Karpas-422 (cell line): ENCODE results near the gene ASTN2. TPM values are rescaled to one million over a fixed set of nuclear protein-coding genes. Genes with fewer than 3 reads are reported as not detected.

Experiments used
- DNase-seq: peaks from one replicate; pipeline ENCODE4 v3.0.0-alpha.2; 2015
- H2AFZ ChIP-seq: fragments of 200-600 bp; sonication (generic); 2 replicates; pipeline ENCODE4 v1.6.1; 2014; ENCODE audit warnings: antibody characterized with exemption, low read length, mixed read lengths
- H3K27ac ChIP-seq: fragments of 200-600 bp; sonication (generic); 2 replicates; pipeline ENCODE4 v1.5.1; 2014; ENCODE audit warnings: mild to moderate bottlenecking, low read length, moderate library complexity
- H3K27me3 ChIP-seq: fragments of 200-600 bp; sonication (generic); 2 replicates; pipeline ENCODE4 v1.6.1; 2014; ENCODE audit warnings: low read length, mixed read lengths
- H3K36me3 ChIP-seq: fragments of 200-600 bp; sonication (generic); 2 replicates; pipeline ENCODE4 v1.6.1; 2014; ENCODE audit warnings: low read length, mixed read lengths; ENCODE audit not compliant: insufficient read depth
- H3K4me1 ChIP-seq: fragments of 200-600 bp; sonication (generic); 2 replicates; pipeline ENCODE4 v1.6.1; 2014; ENCODE audit warnings: mild to moderate bottlenecking, low read length, mixed read lengths
- H3K4me2 ChIP-seq: fragments of 200-600 bp; sonication (generic); 2 replicates; pipeline ENCODE4 v1.6.1; 2014; ENCODE audit warnings: low read length, low read depth, mild to moderate bottlenecking; ENCODE audit not compliant: poor library complexity, severe bottlenecking
- H3K4me3 ChIP-seq: fragments of 200-600 bp; sonication (generic); 2 replicates; pipeline ENCODE4 v1.5.1; 2014; ENCODE audit warnings: mild to moderate bottlenecking, antibody characterized with exemption, low read length, mixed read lengths
- H3K79me2 ChIP-seq: fragments of 200-600 bp; sonication (generic); 2 replicates; pipeline ENCODE4 v1.6.1; 2014; ENCODE audit warnings: mild to moderate bottlenecking, low read length, mixed read lengths
- H3K9ac ChIP-seq: fragments of 200-600 bp; sonication (generic); 2 replicates; pipeline ENCODE4 v1.6.0; 2014; ENCODE audit warnings: low read length
- H3K9me2 ChIP-seq: fragments of 200-600 bp; sonication (generic), shearing (Covaris generic); replicated peaks from 2 replicates; pipeline ENCODE4 v1.6.0; 2014; ENCODE audit warnings: mild to moderate bottlenecking, low read length, moderate library complexity; ENCODE audit not compliant: insufficient read depth
- H3K9me3 ChIP-seq: fragments of 300-700, 200-600 bp; sonication (generic); 2 replicates; pipeline ENCODE4 v1.6.1; 2014; ENCODE audit warnings: low read length, mixed read lengths
- H4K20me1 ChIP-seq: fragments of 200-600 bp; sonication (generic); 2 replicates; pipeline ENCODE4 v1.6.1; 2014; ENCODE audit warnings: mild to moderate bottlenecking, antibody characterized with exemption, low read length, low read depth; ENCODE audit not compliant: insufficient read depth
- total RNA-seq: library from RNA; depleted of rRNA; stranded (reverse); fragments of >200 nt; shearing (Covaris generic); gene quantifications from 2 replicates; pipeline ENCODE4 v1.2.3, GENCODE V29; 2014; ENCODE audit warnings: low replicate concordance

The ASTN2 gene
- total RNA-seq, 1 experiment from 2014 or later, result 5.3 TPM

DNA sequence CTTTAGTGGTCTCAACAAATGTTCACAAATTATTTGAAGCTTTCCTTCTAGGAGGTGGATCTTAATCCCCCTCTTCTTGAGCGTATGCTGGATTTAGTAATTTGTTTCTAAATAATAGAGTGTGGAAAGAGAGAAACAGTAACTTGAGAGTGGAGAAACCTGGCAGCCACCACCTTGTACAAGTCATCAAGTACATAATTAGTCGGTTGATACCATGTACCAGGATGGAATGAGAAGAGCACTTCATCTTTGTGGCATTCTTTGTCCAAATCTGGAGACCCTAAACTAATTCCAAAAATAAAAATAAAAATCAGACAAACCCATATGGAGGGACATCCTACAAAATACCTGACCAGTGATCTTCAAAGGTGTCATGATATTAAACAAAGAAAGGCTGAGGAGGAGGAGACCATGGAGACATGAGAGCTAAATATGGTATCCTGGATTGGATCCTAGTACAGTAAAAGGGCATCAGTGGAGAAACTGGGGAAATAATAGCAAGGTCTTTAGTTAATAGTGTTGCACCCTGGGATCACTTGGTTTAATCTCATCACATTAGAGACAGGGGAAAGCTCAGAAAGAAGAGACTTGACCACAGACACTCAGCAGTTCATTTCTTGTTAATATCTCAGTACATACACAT lies 147.9 kb downstream of the ASTN2 start:
- Histone ChIP-seq H2AFZ (no peak overlapping the region), H3K4me1 (peaks cover 19% of the 10 kb centered on the region), H4K20me1 (no peaks in the 10 kb centered on the region), H3K9me3 (no peaks in the 10 kb centered on the region), H3K9me2 (no peaks in the 10 kb centered on the region), H3K27me3 (no peaks in the 10 kb centered on the region), H3K79me2 (no peaks in the 10 kb centered on the region), H3K27ac (no peak overlapping the region), H3K4me2 (no peak overlapping the region), H3K9ac (no peak overlapping the region), H3K4me3 (no peak overlapping the region), H3K36me3 (no peaks in the 10 kb centered on the region)
- no peak for DNase-seq

DNA sequence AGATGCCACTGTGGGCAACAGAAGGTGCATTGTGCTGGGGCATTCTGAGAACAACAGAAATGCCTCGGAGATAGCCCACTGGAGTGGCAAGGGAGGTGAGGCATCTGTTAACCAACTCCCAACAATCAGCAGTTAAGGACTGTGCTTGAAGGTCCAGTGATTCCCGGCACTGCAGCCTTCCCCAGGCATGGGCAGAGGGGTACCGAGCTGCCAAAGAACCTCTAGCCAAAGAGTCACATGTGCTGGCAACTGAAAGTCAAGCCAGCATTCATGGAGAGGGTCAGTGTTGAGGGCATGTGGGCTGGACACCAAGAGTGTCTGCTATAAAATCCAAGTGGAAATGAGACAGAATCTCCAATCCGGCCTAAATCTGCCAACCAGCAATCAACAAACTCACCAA lies 149.6 kb downstream of the ASTN2 start:
- Histone ChIP-seq H3K36me3 (no peaks in the 10 kb centered on the region), H2AFZ (no peak overlapping the region)
- no peak for DNase-seq

DNA sequence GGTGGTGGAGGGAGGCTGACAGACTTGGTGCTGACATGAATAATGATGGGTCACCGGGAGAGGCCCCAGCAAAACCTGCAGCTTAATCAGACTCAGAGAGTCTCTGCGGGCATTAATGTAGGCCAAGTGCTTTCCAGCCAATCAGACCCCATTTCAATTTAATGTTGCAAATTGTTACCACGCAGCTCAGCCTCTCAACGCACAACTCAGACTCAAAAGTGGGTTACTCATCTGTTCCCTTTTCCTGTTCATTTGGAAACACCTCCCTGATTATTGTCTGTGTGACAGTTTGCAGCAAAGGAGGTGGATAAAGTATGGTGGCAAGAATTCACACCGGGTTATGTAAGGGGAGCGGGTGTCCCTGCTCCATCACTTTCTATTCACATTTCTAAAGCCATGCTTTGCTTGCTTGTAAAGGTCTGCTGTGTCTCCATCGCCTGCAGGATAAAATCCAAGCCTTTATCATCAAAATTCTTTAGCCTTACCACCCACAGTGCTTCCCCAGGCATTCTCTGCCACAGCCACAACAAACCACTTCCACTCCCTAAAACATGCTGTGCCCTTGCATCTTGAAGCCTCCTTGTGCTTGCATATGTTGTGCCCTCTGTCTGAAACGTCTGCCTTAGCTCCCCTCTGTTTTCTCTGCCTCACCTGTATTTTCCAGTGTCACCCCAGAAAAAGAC lies 156.5 kb downstream of the ASTN2 start:
- Histone ChIP-seq H3K27me3 (no peaks in the 10 kb centered on the region), H3K27ac (peak overlapping the region; percentile 48), H3K9ac (peak overlapping the region; percentile 6), H3K9me3 (no peaks in the 10 kb centered on the region), H4K20me1 (no peaks in the 10 kb centered on the region), H3K4me2 (peak overlapping the region; percentile 55), H3K36me3 (no peaks in the 10 kb centered on the region), H3K79me2 (no peaks in the 10 kb centered on the region), H3K4me3 (peak overlapping the region; percentile 13; the same call in 1 of the 2 replicates), H3K4me1 (peaks cover 47% of the 10 kb centered on the region), H2AFZ (peak overlapping the region; percentile 14; the same call in 1 of the 2 replicates), H3K9me2 (no peaks in the 10 kb centered on the region)
- DNase-seq, result no peak

More for the DNA sequence above, 149.6 kb downstream of the ASTN2 start:
- H3K9ac ChIP-seq, result no peak overlapping the region
- no peak overlapping the region for H3K27ac ChIP-seq
- no peaks in the 10 kb centered on the region for H3K9me2 ChIP-seq
- H3K27me3 ChIP-seq, result no peaks in the 10 kb centered on the region
- peaks cover 11% of the 10 kb centered on the region for H3K4me1 ChIP-seq
- no peaks in the 10 kb centered on the region for H4K20me1 ChIP-seq
- no peak overlapping the region for H3K4me3 ChIP-seq
- no peak overlapping the region for H3K4me2 ChIP-seq
- no peaks in the 10 kb centered on the region for H3K9me3 ChIP-seq
- H3K79me2 ChIP-seq, result no peaks in the 10 kb centered on the region

DNA sequence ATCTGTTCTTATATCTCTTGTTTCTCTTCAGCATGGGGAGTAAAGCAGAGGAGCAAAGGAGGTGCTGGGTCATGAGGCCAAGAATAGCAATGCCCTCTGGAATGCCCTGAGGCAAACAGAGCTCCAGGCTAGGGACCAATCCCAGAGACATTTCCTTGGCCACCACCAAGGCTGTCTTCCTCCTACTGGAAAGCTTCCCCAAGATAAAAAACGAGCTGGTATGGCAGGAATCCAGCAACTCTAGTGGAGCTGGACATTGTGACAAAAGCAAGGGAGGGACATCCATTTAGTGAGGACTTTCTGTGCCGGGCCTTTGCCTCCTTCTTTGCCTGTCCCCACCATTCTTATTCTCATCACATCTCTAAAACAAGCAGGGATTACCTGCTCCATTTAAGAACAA lies 161.6 kb downstream of the ASTN2 start:
- no peak overlapping the region for H3K4me3 ChIP-seq
- DNase-seq, result no peak
- no peaks in the 10 kb centered on the region for H3K27me3 ChIP-seq

DNA sequence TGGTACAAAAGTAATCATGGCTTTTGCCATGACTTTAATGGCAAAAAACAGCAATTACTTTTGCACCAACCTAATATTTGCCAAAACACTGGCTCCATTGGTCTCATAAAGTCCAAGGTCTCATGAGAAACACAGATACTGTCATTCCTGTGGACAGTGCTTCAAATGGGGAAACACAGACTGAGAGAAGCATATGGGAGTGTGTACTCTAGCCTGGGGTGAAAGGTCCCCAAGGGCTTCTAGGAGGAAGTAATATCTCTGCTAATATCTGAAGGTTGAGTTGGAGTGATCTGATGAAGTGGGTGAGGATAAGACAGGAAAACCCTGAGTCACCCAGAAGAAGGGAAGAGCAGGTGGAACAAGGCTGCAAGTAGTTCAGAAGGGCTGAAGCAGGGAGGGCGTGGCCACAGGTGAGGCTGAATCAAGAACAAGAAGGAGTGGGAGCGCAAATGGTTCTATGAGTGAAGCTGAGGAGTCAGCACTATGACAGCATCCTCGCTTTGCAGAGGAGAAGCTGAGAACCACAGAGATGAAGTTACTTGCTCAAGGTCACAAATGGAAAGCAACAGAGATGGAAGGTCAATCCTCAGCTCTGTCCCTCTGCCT lies 164.1 kb downstream of the ASTN2 start:
- peaks cover 40% of the 10 kb centered on the region for H3K4me1 ChIP-seq
- no peaks in the 10 kb centered on the region for H3K27me3 ChIP-seq
- peak; percentile 54 for DNase-seq
- no peaks in the 10 kb centered on the region for H3K79me2 ChIP-seq
- no peaks in the 10 kb centered on the region for H3K36me3 ChIP-seq
- H2AFZ ChIP-seq, result no peak overlapping the region
- H3K9me3 ChIP-seq, result no peaks in the 10 kb centered on the region
- H3K9ac ChIP-seq, result no peak overlapping the region
- no peaks in the 10 kb centered on the region for H4K20me1 ChIP-seq
- no peak overlapping the region for H3K4me3 ChIP-seq
- H3K9me2 ChIP-seq, result no peaks in the 10 kb centered on the region
- H3K4me2 ChIP-seq, result peak overlapping the region; percentile 26
- H3K27ac ChIP-seq, result no peak overlapping the region

More for the DNA sequence above, 161.6 kb downstream of the ASTN2 start:
- Histone ChIP-seq H4K20me1 (no peaks in the 10 kb centered on the region), H3K79me2 (no peaks in the 10 kb centered on the region), H3K4me1 (peaks cover 59% of the 10 kb centered on the region), H3K9ac (no peak overlapping the region), H3K4me2 (no peak overlapping the region), H3K27ac (no peak overlapping the region), H3K9me2 (no peaks in the 10 kb centered on the region), H3K9me3 (no peaks in the 10 kb centered on the region), H3K36me3 (no peaks in the 10 kb centered on the region), H2AFZ (no peak overlapping the region)

DNA sequence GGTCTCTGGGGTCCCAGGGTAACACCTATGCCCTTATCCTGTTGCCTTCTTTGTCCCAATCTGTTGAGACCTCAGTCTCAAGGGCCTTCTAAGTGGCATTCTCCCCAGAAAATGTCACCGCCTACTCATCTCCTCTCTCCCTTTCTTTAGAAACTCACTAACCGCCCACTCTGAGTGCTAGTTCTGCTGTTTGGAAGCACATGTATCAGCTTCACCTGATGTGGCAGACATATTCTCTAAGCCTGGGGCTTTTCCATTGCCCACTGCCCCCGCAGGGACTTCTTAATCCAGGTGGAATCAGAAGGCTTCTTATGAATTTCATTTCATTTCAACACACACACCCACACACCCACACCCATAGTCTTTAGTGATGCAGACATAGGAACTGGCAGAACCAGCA lies 165.1 kb downstream of the ASTN2 start:
- Histone ChIP-seq H3K4me3 (no peak overlapping the region), H2AFZ (no peak overlapping the region), H4K20me1 (no peaks in the 10 kb centered on the region), H3K27me3 (no peaks in the 10 kb centered on the region), H3K9ac (no peak overlapping the region), H3K27ac (no peak overlapping the region), H3K9me2 (no peaks in the 10 kb centered on the region), H3K9me3 (no peaks in the 10 kb centered on the region), H3K4me1 (peaks cover 35% of the 10 kb centered on the region), H3K36me3 (no peaks in the 10 kb centered on the region), H3K4me2 (no peak overlapping the region), H3K79me2 (no peaks in the 10 kb centered on the region)
- DNase-seq, result no peak

DNA sequence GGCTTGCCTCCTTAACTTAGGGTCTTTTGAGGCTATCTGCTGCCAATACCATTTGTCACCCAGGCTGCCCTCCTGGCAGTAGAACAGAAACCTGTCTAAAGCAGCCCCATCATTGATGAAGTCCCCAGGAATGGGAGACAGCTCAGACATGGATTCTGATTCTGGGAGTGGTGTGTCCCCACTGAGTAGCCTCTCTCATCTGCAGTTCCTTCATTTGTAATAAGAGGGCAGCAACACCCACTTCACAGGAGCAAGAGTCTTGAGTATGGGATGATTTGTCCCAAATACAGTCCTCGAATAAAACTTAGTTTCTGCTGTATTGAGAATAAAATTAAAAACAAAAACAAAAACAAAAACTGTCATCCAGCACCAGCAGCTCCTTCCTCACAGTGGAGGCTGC lies 167.6 kb downstream of the ASTN2 start:
- peaks cover 27% of the 10 kb centered on the region for H3K4me1 ChIP-seq
- H3K27ac ChIP-seq, result no peak overlapping the region
- H2AFZ ChIP-seq, result no peak overlapping the region
- no peaks in the 10 kb centered on the region for H3K9me2 ChIP-seq
- DNase-seq, result peak; percentile 77
- no peak overlapping the region for H3K4me3 ChIP-seq
- no peaks in the 10 kb centered on the region for H3K27me3 ChIP-seq
- no peaks in the 10 kb centered on the region for H3K79me2 ChIP-seq
- H3K9me3 ChIP-seq, result no peaks in the 10 kb centered on the region
- H4K20me1 ChIP-seq, result no peaks in the 10 kb centered on the region
- H3K9ac ChIP-seq, result no peak overlapping the region
- no peaks in the 10 kb centered on the region for H3K36me3 ChIP-seq
- no peak overlapping the region for H3K4me2 ChIP-seq

DNA sequence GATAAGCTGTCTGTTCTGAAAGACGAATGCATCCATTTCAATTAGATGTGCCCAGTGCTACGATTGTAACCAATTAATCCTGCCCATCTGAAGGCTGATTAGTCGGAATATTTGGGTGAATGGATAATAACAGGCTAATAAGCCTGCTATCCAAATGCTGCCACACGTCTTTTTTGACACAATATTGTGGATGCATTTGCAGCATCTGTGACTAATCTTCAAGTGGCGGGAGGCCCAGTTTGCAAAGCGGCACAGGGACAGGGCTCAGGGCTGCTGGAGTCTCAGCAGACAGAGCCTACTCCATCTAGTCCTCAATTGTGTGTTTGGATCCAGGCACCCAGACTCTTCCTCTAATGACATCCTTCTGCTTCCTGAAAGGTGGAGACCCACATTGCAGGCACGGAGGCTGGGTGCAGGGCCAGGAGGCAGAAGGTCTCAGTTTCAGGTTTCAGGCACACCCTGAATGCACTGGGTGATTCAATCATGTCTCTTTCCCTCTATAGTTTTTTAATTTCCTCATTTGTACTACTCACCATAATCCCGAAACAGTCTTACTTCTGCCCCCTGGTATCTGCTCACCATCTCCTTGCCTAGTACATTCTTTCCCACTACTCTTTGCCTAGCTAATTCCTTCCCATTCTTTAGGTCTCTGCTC lies 169.6 kb downstream of the ASTN2 start:
- Histone ChIP-seq H3K9ac (no peak overlapping the region), H3K79me2 (no peaks in the 10 kb centered on the region), H2AFZ (no peak overlapping the region), H3K4me3 (no peak overlapping the region), H3K9me3 (no peaks in the 10 kb centered on the region), H3K27me3 (no peaks in the 10 kb centered on the region), H4K20me1 (no peaks in the 10 kb centered on the region), H3K4me2 (no peak overlapping the region), H3K9me2 (no peaks in the 10 kb centered on the region), H3K36me3 (no peaks in the 10 kb centered on the region), H3K27ac (no peak overlapping the region), H3K4me1 (peaks cover 17% of the 10 kb centered on the region)
- no peak for DNase-seq
